ENCODE measurements around the gene SH3YL1.

DNA sequence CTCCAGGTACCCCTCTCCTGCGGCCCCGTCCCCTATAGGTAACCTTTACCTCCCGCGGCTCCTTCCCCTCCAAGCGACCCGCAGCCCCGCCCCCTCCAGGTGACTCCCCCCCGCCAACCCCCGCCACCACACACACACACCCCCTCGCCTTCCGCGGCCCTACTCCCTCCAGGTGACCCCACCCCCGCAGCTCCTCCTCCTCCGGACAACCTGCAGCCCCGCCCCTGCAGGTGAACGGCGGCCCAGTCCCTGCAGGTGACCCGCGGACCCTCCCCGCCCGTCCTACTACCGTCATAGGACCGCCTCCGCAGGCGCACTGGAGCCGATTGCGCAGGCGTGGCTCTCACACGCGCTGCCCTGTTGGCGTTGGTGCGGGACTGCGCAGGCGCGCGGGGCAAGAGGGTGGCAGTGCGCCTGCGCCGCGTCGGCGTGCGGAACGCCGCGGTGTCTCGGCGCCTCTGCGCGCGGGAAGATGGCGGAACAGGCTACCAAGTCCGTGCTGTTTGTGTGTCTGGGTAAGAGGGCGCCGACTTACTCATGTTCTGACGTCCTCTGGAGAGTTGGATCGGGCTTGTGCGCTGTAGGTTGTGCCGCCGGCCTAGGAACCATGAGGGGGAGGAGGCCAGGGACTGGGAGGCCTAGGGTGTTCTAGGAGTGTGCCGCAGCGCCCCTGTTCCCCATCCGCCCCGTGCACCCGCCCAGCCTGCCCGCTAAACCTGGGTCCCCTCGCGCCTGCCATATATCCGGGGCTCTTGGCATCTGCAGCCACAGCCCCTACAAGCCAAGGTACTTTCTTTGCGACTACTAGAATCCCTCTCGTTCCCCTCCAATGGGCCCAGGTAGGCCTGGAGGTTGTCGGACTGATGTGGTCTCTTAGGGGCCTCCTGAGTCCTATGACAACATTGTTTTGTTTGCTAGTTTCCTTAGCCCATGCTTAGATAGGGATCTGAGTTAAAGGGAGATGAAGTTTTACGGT, 949 bp upstream of the SH3YL1 start, which contains the start of gene ACP1:
- TF ChIP-seq, protein P1, sequence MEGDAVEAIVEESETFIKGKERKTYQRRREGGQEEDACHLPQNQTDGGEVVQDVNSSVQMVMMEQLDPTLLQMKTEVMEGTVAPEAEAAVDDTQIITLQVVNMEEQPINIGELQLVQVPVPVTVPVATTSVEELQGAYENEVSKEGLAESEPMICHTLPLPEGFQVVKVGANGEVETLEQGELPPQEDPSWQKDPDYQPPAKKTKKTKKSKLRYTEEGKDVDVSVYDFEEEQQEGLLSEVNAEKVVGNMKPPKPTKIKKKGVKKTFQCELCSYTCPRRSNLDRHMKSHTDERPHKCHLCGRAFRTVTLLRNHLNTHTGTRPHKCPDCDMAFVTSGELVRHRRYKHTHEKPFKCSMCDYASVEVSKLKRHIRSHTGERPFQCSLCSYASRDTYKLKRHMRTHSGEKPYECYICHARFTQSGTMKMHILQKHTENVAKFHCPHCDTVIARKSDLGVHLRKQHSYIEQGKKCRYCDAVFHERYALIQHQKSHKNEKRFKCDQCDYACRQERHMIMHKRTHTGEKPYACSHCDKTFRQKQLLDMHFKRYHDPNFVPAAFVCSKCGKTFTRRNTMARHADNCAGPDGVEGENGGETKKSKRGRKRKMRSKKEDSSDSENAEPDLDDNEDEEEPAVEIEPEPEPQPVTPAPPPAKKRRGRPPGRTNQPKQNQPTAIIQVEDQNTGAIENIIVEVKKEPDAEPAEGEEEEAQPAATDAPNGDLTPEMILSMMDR (conservative IDR thresholded peaks at IDR 0.05; ENCODE audit: low read depth, low read length): no peak
- no peak for TF ChIP-seq EZH2phosphoT487 (IDR thresholded peaks at IDR 0.05; ENCODE audit: borderline replicate concordance, low read length)
